GM12801 (cell line): ENCODE results near the gene CAPN5.

Source experiments
- TF ChIP-seq, protein P1 (sequence below): IDR thresholded peaks from one replicate; pipeline ENCODE4 v1.5.1; 2011; ENCODE audit warnings: control low read depth; ENCODE audit not compliant: insufficient read length; ENCODE audit errors: extremely low read depth

Gene CAPN5

DNA sequence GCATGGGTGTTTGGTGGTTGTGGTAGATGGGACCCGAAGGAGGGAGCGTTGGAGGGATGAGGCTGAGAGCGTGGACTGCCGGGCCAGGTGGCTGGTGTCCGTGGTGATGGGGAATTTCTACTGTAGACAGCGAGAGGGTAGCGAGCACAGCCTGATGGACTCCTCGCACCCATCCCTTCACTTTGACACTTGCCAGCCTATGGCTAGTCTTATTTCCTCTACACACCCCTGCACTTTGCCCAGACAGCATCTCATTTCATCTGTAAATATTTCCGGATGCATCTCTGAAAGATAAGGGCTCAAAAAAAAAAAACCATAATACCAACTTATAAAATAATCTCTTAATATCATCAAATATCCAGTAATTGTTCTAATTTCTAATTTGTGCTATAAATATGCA is 41.7 kb downstream of the CAPN5 start:
- TF ChIP-seq, protein P1, sequence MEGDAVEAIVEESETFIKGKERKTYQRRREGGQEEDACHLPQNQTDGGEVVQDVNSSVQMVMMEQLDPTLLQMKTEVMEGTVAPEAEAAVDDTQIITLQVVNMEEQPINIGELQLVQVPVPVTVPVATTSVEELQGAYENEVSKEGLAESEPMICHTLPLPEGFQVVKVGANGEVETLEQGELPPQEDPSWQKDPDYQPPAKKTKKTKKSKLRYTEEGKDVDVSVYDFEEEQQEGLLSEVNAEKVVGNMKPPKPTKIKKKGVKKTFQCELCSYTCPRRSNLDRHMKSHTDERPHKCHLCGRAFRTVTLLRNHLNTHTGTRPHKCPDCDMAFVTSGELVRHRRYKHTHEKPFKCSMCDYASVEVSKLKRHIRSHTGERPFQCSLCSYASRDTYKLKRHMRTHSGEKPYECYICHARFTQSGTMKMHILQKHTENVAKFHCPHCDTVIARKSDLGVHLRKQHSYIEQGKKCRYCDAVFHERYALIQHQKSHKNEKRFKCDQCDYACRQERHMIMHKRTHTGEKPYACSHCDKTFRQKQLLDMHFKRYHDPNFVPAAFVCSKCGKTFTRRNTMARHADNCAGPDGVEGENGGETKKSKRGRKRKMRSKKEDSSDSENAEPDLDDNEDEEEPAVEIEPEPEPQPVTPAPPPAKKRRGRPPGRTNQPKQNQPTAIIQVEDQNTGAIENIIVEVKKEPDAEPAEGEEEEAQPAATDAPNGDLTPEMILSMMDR, result no peak

GRCh38 chr11:77109236-77110019 is 42.7 kb downstream of the CAPN5 start:
- TF ChIP-seq, protein P1, result no peak

DNA sequence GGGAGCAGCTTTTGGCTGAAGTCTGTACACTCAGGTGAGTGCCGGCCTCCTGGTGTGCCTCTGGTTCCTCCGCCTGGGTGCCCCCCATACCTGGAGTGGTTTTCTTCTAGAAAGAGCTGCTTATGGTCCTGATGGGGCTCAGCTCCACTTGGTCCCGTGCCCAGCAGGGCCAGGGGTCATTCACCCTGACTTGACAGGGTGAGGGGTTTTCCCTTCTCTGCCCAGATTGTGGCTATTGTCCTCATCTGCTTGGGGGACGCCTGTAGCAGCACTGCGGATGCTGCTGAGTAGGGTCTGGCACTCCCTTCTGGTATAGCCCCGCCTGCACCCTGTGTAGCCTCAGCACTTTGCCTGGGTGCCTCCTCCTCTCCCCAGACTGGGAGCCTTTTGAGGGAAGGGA is 44.1 kb downstream of the CAPN5 start:
- TF ChIP-seq, protein P1, result no peak

DNA sequence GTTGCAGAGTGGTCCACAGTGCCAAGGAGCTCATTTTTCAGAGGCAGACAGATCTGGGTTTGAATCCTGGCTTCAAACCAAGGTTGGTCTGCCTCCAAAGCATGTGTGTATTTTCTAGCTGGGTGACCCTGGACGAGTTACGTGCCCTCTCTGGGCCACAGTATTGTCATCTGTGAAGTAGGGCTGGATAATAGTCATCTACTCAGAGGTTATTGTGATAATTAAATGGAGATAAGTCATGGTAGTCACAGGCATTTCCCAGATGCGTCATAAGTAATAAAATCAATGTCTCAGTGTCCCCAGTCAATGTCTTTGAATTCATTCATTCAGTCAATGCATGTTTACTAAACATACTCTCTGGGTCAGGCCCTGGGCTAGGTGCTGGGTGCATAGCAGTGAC is 44.5 kb downstream of the CAPN5 start:
- TF ChIP-seq, protein P1, result no peak

GRCh38 chr11:77111946-77112345 is 45.2 kb downstream of the CAPN5 start:
- TF ChIP-seq, protein P1, result no peak

GRCh38 chr11:77112641-77113381 is 46.0 kb downstream of the CAPN5 start:
- TF ChIP-seq, protein P1, result no peak

DNA sequence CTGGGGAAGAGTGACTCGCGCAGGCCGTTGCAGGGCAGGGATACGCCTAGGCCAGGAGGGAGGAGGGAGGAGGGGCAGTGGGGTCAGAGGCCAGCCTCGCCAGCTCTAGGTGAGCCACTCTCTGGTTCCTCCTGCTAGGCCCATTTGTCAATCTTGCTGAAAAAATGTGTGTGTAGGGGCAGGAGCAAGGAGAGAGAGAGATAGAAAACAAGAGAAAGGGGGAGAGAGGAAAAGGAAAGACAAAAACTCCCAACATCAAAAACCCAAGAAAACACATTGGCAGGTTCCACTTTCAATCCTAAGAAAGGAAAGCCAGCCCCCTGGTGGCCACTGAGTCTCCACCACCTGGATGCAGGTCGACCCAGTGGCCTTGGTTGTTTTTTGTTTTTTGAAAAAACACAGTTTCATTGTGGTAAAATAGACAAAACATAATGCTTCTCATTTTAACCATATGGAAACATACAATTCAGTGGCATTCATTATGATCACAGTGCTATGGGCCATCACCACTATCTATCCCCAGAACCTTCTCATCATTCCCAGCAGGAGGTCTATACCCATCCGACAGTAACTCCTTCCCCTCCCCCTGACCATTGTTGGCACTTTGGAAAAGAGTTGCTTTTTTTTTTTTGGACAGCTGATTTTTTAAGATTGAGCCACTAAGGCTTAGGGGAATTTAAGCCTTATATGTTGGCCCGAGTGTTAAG is 46.8 kb downstream of the CAPN5 start:
- TF ChIP-seq, protein P1, result no peak
